HepG2 (cell line): ENCODE measurements around the gene MUC13. TPM values are rescaled to one million over a fixed set of nuclear protein-coding genes. Genes with fewer than 3 reads are reported as not detected.
A peak's percentile ranks its signal among the peaks of the same experiment; 100 is the strongest.

Source experiments
- ELF3 ChIP-seq: IDR thresholded peaks from 2 replicates; pipeline ENCODE4 v1.6.1; 2016; ENCODE audit warnings: missing genetic modification reagents, missing compliant biosample characterization
- FOXJ3 ChIP-seq: sonication (generic); formaldehyde crosslinking; IDR thresholded peaks from 2 replicates; pipeline ENCODE4 v1.4.0; 2020; ENCODE audit warnings: missing genetic modification reagents, mild to moderate bottlenecking, borderline replicate concordance
- GFI1 ChIP-seq: sonication (generic); formaldehyde crosslinking; IDR thresholded peaks from 2 replicates; pipeline ENCODE4 v1.5.0; 2020; ENCODE audit warnings: missing genetic modification reagents, mild to moderate bottlenecking, borderline replicate concordance
- HMGXB4 ChIP-seq, 2 experiments: sonication (generic) in 1 of 2; formaldehyde crosslinking in 1 of 2; IDR thresholded peaks; 2 replicates each; pipeline versions ENCODE4 v1.4.0 to v1.6.1; 2018 to 2020; ENCODE audit warnings: missing genetic modification reagents in 2 of 2, borderline replicate concordance in 1 of 2, low read depth in 1 of 2, mild to moderate bottlenecking in 1 of 2, missing biosample characterization in 1 of 2
- KDM4B ChIP-seq: sonication (generic); formaldehyde crosslinking; IDR thresholded peaks from 2 replicates; pipeline ENCODE4 v1.4.0; 2020; ENCODE audit warnings: missing genetic modification reagents
- MIER3 ChIP-seq: IDR thresholded peaks from 2 replicates; pipeline ENCODE4 v1.6.1; 2016; ENCODE audit warnings: missing compliant biosample characterization, borderline replicate concordance
- PAF1 ChIP-seq: IDR thresholded peaks from 2 replicates; pipeline ENCODE4 v1.6.1; 2016; ENCODE audit warnings: missing genetic modification reagents, missing compliant biosample characterization
- PLSCR1 ChIP-seq: sonication (generic); formaldehyde crosslinking; IDR thresholded peaks from 2 replicates; pipeline ENCODE4 v1.5.0; 2020; ENCODE audit warnings: missing genetic modification reagents, mild to moderate bottlenecking, borderline replicate concordance
- RFX1 ChIP-seq: fragments of 450-650 bp; IDR thresholded peaks from 2 replicates; pipeline ENCODE4 v1.6.1; 2017
- SNAPC4 ChIP-seq: sonication (generic); formaldehyde crosslinking; IDR thresholded peaks from 2 replicates; pipeline ENCODE4 v1.4.0; 2020; ENCODE audit warnings: mild to moderate bottlenecking, missing genetic modification reagents
- XRCC5 ChIP-seq: fragments of 200-400 bp; formaldehyde crosslinking; optimal IDR thresholded peaks from 2 replicates; pipeline ENCODE3; 2017; ENCODE audit warnings: mild to moderate bottlenecking, low read length
- ZHX2 ChIP-seq, 2 experiments: sonication (generic) in 1 of 2; formaldehyde crosslinking in 1 of 2; IDR thresholded peaks; 2 replicates each; pipeline versions ENCODE4 v1.6.1 to v1.9.0; 2014 to 2022; ENCODE audit warnings: antibody characterized with exemption in 1 of 2, borderline replicate concordance in 1 of 2, inconsistent platforms in 1 of 2, low read depth in 1 of 2, missing genetic modification reagents in 1 of 2
- ZNF260 ChIP-seq: sonication (generic); formaldehyde crosslinking; IDR thresholded peaks from 2 replicates; pipeline ENCODE4 v1.4.0; 2020; ENCODE audit warnings: missing genetic modification reagents, low read depth, mild to moderate bottlenecking, borderline replicate concordance
- ZNF652 ChIP-seq: IDR thresholded peaks from 2 replicates; pipeline ENCODE4 v1.6.1; 2016; ENCODE audit warnings: low read depth, borderline replicate concordance
- polyA plus RNA-seq, 8 experiments: library from polyadenylated mRNA; depleted of rRNA in 3 of 8; stranded (reverse) in 7 of 8; unstranded in 1 of 8; fragments of >200 nt; fragmentation: Illumina TruSeq in 4 of 8; extraction: Trizol in 4 of 8; gene quantifications; 2 replicates each; pipeline versions ENCODE4 v1.2.1 to v1.2.3, GENCODE V29; 2011 to 2016; ENCODE audit warnings: low read depth in 4 of 8, missing spikeins in 1 of 8, mixed read lengths in 1 of 8; ENCODE audit not compliant: insufficient read depth in 1 of 8
- total RNA-seq, 5 experiments: library from RNA; depleted of rRNA; stranded (reverse); fragments of >200 nt; fragmentation: Illumina TruSeq; extraction: Trizol; gene quantifications; 2 replicates each; pipeline ENCODE4 v1.2.3, GENCODE V29; 2016; ENCODE audit warnings: low read depth in 1 of 5

Gene MUC13
- total and polyA plus RNA-seq, 2 of the 13 experiments (the other 11 are each of a cell fraction or from before 2014, with no cell fraction given): 0.04 to 1.2 TPM

GRCh38 chr3:124887177-124887931 lies 47.2 kb downstream of the MUC13 start, which contains the start of gene ITGB5 (continued):
- TF ChIP-seq HMGXB4 (CRISPR knock-in tag; IDR thresholded peaks at IDR 0.05; ENCODE audit: borderline replicate concordance in 1 of 2, low read depth in 1 of 2): peak in 1 of 2 experiments; percentile 77; a peak in 2 of 4 replicates
- 0 out of 2 replicates have a peak, but pooled peaks have one; percentile 66 for TF ChIP-seq PLSCR1 (CRISPR knock-in tag)
- TF ChIP-seq ELF3 (CRISPR knock-in tag): peak; percentile 38; the same call in 1 of the 2 replicates
- TF ChIP-seq ZNF260 (CRISPR knock-in tag): no peak
- TF ChIP-seq RFX1: no peak
- no peak for TF ChIP-seq MIER3 (CRISPR knock-in tag)
- no peak for TF ChIP-seq PAF1 (CRISPR knock-in tag)
- no peak for TF ChIP-seq FOXJ3 (CRISPR knock-in tag)
- TF ChIP-seq XRCC5: peak; percentile 69
- peak; percentile 93 for TF ChIP-seq GFI1 (CRISPR knock-in tag)
- TF ChIP-seq KDM4B (CRISPR knock-in tag): 0 out of 2 replicates have a peak, but pooled peaks have one; percentile 10
- TF ChIP-seq SNAPC4 (CRISPR knock-in tag): no peak
- TF ChIP-seq ZHX2 (IDR thresholded peaks at IDR 0.05; ENCODE audit: low read depth): no peak
- TF ChIP-seq ZHX2 (CRISPR knock-in tag; IDR thresholded peaks at IDR 0.05; ENCODE audit: borderline replicate concordance): no peak; the same call in 1 of the 2 replicates
- TF ChIP-seq ZNF652 (CRISPR knock-in tag): no peak
